ENCODE results near the gene GADD45B. TPM values are rescaled to one million over a fixed set of nuclear protein-coding genes. Genes with fewer than 3 reads are reported as not detected.
"Not testable (repeated sequence)": the region's sequence is repeated elsewhere in the genome, so short reads cannot be mapped to it uniquely, and the experiment has no call there.

The GADD45B gene
- total RNA-seq, 2 donors from 2014 or later, result 40.6 to 80.0 TPM

- H3K36me3 Mint-ChIP-seq (ENCODE audit: low read depth); H3K27me3 Mint-ChIP-seq; ATAC-seq (replicated peaks); H3K4me3 Mint-ChIP-seq; H3K4me1 Mint-ChIP-seq; H3K9me3 Mint-ChIP-seq; H3K27ac Mint-ChIP-seq: not testable (repeated sequence)
These were observed 42.9 kb downstream of the GADD45B start for GRCh38 chr19:2518856-2519255.

- no peaks in the 10 kb centered on the region for H3K36me3 Mint-ChIP-seq (ENCODE audit: low read depth)
- no peaks in the 10 kb centered on the region for H3K9me3 Mint-ChIP-seq
- H3K27me3 Mint-ChIP-seq, result no peaks in the 10 kb centered on the region
- no peaks in the 10 kb centered on the region for H3K4me1 Mint-ChIP-seq
- H3K4me3 Mint-ChIP-seq, result no peak overlapping the region
- ATAC-seq (replicated peaks), result no peak
- H3K27ac Mint-ChIP-seq, result no peak overlapping the region
These were observed 43.6 kb downstream of the GADD45B start for GRCh38 chr19:2519482-2519881.

GRCh38 chr19:2523630-2524311, 47.8 kb downstream of the GADD45B start:
- Mint-ChIP-seq H3K4me3 (no peak overlapping the region), H3K9me3 (no peaks in the 10 kb centered on the region), H3K27ac (no peak overlapping the region), H3K4me1 (no peaks in the 10 kb centered on the region), H3K36me3 (ENCODE audit: low read depth) (no peaks in the 10 kb centered on the region), H3K27me3 (no peaks in the 10 kb centered on the region)
- ATAC-seq (replicated peaks), result no peak

- H3K4me1 Mint-ChIP-seq, result no peaks in the 10 kb centered on the region
- no peaks in the 10 kb centered on the region for H3K9me3 Mint-ChIP-seq
- no peak overlapping the region for H3K27ac Mint-ChIP-seq
- no peaks in the 10 kb centered on the region for H3K27me3 Mint-ChIP-seq
- ATAC-seq (replicated peaks), result no peak
- H3K36me3 Mint-ChIP-seq (ENCODE audit: low read depth), result no peaks in the 10 kb centered on the region
- no peak overlapping the region for H3K4me3 Mint-ChIP-seq
These were observed 48.5 kb downstream of the GADD45B start for GRCh38 chr19:2524361-2524839.

- Mint-ChIP-seq H3K27me3 (no peaks in the 10 kb centered on the region), H3K4me3 (no peak overlapping the region)
These were observed 49.2 kb downstream of the GADD45B start for GRCh38 chr19:2524840-2525723.

DNA sequence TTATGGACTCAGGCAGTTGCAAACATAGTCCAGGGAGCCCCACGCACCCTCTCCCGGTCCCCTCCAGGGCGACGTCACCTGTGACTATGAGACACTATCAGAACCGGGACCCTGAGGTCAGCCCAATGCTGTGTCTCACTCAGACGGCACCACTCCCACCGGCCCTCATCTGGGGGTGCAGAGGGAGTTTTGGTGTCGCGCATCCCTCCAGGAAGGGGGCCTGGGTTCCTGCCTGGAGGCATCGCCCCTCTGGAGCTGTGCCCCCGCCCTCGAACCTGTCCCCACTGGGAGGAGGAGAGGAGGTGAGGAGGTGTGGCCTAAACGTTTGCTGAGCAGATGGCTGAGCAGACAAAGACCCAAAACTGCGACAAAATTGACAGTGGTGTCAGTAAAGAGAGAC, 51.2 kb downstream of the GADD45B start:
- Mint-ChIP-seq H3K4me3 (no peak overlapping the region), H3K9me3 (no peaks in the 10 kb centered on the region), H3K36me3 (ENCODE audit: low read depth) (no peaks in the 10 kb centered on the region), H3K27me3 (no peaks in the 10 kb centered on the region), H3K27ac (no peak overlapping the region), H3K4me1 (no peaks in the 10 kb centered on the region)
- ATAC-seq (replicated peaks), result no peak

More at GRCh38 chr19:2524840-2525723, 49.2 kb downstream of the GADD45B start:
- no peaks in the 10 kb centered on the region for H3K9me3 Mint-ChIP-seq
- ATAC-seq (replicated peaks), result no peak
- no peaks in the 10 kb centered on the region for H3K4me1 Mint-ChIP-seq
- no peak overlapping the region for H3K27ac Mint-ChIP-seq
- H3K36me3 Mint-ChIP-seq (ENCODE audit: low read depth), result no peaks in the 10 kb centered on the region

GRCh38 chr19:2527686-2528085, 51.8 kb downstream of the GADD45B start:
- Mint-ChIP-seq H3K27ac (no peak overlapping the region), H3K36me3 (ENCODE audit: low read depth) (no peaks in the 10 kb centered on the region), H3K4me3 (no peak overlapping the region), H3K9me3 (no peaks in the 10 kb centered on the region), H3K4me1 (no peaks in the 10 kb centered on the region), H3K27me3 (no peaks in the 10 kb centered on the region)
- no peak for ATAC-seq (replicated peaks)

Other genes with a start within 250 kb of the GADD45B start
- gene PLEKHJ1, start 239.8 kb upstream of the GADD45B start, total RNA-seq, result 10 to 100 TPM; 45.8 to 74.8 TPM
- 100 to 1,000 TPM in 1 of 2 donors, 10 to 100 TPM in 1; 99.5 to 119 TPM for gene SF3A2, start 239.3 kb upstream of the GADD45B start, total RNA-seq
- gene AMH, start 226.8 kb upstream of the GADD45B start, total RNA-seq, result 1 to 10 TPM; 2.0 to 6.1 TPM
- gene JSRP1, start 219.7 kb upstream of the GADD45B start, total RNA-seq, result 1 to 10 TPM in 1 of 2 donors, under 1 TPM in 1; 0.61 to 1.0 TPM
- gene PEAK3, start 194.0 kb upstream of the GADD45B start, total RNA-seq, result under 1 TPM; 0.09 to 0.32 TPM
- under 1 TPM in 1 of 2 donors, not detected in 1; 0.17 TPM for gene LINGO3, start 168.0 kb upstream of the GADD45B start, total RNA-seq
- 100 to 1,000 TPM in 1 of 2 donors, 10 to 100 TPM in 1; 96.2 to 140 TPM for gene LSM7, start 147.5 kb upstream of the GADD45B start, total RNA-seq
- 10 to 100 TPM; 23.7 to 46.5 TPM for gene SPPL2B, start 147.4 kb upstream of the GADD45B start, total RNA-seq
- not detected for gene TMPRSS9, start 115.9 kb upstream of the GADD45B start, total RNA-seq
- gene TIMM13, start 48.5 kb upstream of the GADD45B start, total RNA-seq, result 100 to 1,000 TPM in 1 of 2 donors, 10 to 100 TPM in 1; 51.0 to 140 TPM
- 10 to 100 TPM; 63.3 to 98.7 TPM for gene LMNB2, start 19.2 kb upstream of the GADD45B start, total RNA-seq
- under 1 TPM in 1 of 2 donors, not detected in 1; 0.29 TPM for gene GNG7, start 226.6 kb downstream of the GADD45B start, total RNA-seq
- under 1 TPM in 1 of 2 donors, not detected in 1; 0.61 TPM for gene DIRAS1, start 245.2 kb downstream of the GADD45B start, total RNA-seq

Data from activated T-helper 17 cell treated with anti-CD3 and anti-CD28 coated beads, Interleukin-2, amount 50 U/mL, for 72 hours (primary cell).